Activated naive CD4-positive, alpha-beta T cell treated with anti-CD3 and anti-CD28 coated beads, Interleukin-2, amount 50 U/mL, for 24 hours (primary cell): ENCODE measurements around the gene TPM3.
A peak's percentile ranks its signal among the peaks of the same experiment; 100 is the strongest.
"Not testable (repeated sequence)": the region's sequence is repeated elsewhere in the genome, so short reads cannot be mapped to it uniquely, and the experiment has no call there.

Experiments used
- H3K27ac Mint-ChIP-seq: one replicate; pipeline ENCODE4 v1.8.0; 2021; ENCODE audit warnings: mild to moderate bottlenecking, mixed read lengths
- H3K27me3 Mint-ChIP-seq: one replicate; pipeline ENCODE4 v1.8.0; 2021; ENCODE audit warnings: mixed read lengths
- H3K36me3 Mint-ChIP-seq: one replicate; pipeline ENCODE4 v1.8.0; 2021; ENCODE audit warnings: mixed read lengths
- H3K4me1 Mint-ChIP-seq: one replicate; pipeline ENCODE4 v1.8.0; 2021; ENCODE audit warnings: mixed read lengths
- H3K4me3 Mint-ChIP-seq: one replicate; pipeline ENCODE4 v1.8.0; 2021; ENCODE audit warnings: mild to moderate bottlenecking, mixed read lengths
- H3K9me3 Mint-ChIP-seq: one replicate; pipeline ENCODE4 v1.8.0; 2021; ENCODE audit warnings: mixed read lengths

The TPM3 gene

GRCh38 chr1:154191990-154192461 lies at the start of gene TPM3:
TSS of gene TPM3 (minus strand) at chr1:154192100. CDS start at chr1:154192018, 82 bp downstream.
- no peak within 1 kb of the TSS for H3K4me3 Mint-ChIP-seq
- H3K27ac Mint-ChIP-seq: peak within 1 kb of the TSS; percentile 27
- H3K27me3 Mint-ChIP-seq: no peaks in the 10 kb centered on the region
- H3K9me3 Mint-ChIP-seq: no peaks in the 10 kb centered on the region
- no peaks in the 10 kb centered on the region for H3K4me1 Mint-ChIP-seq
- H3K36me3 Mint-ChIP-seq: no peaks in the 10 kb centered on the region

GRCh38 chr1:154240294-154240833 lies 48.5 kb upstream of the TPM3 start:
- Mint-ChIP-seq H3K4me1 (peaks cover 55% of the 10 kb centered on the region), H3K4me3 (no peak overlapping the region), H3K9me3 (no peaks in the 10 kb centered on the region), H3K27me3 (no peaks in the 10 kb centered on the region), H3K27ac (no peak overlapping the region), H3K36me3 (peaks cover 42% of the 10 kb centered on the region)

- Mint-ChIP-seq H3K4me1 (peaks cover 55% of the 10 kb centered on the region), H3K9me3 (no peaks in the 10 kb centered on the region), H3K27ac (peak overlapping the region; percentile 49), H3K4me3 (no peak overlapping the region), H3K36me3 (peaks cover 45% of the 10 kb centered on the region), H3K27me3 (no peaks in the 10 kb centered on the region)
Observed at GRCh38 chr1:154239491-154239890, 47.6 kb upstream of the TPM3 start.

GRCh38 chr1:154237880-154238506 lies 46.1 kb upstream of the TPM3 start:
- H3K36me3 Mint-ChIP-seq: peaks cover 41% of the 10 kb centered on the region
- H3K9me3 Mint-ChIP-seq: no peaks in the 10 kb centered on the region
- no peak overlapping the region for H3K4me3 Mint-ChIP-seq
- no peaks in the 10 kb centered on the region for H3K27me3 Mint-ChIP-seq
- peak overlapping the region; percentile 1 for H3K27ac Mint-ChIP-seq
- peaks cover 55% of the 10 kb centered on the region for H3K4me1 Mint-ChIP-seq

- H3K4me1 Mint-ChIP-seq: peaks cover 51% of the 10 kb centered on the region
- no peaks in the 10 kb centered on the region for H3K27me3 Mint-ChIP-seq
- H3K27ac Mint-ChIP-seq: peak overlapping the region; percentile 1
- no peaks in the 10 kb centered on the region for H3K9me3 Mint-ChIP-seq
- H3K4me3 Mint-ChIP-seq: no peak overlapping the region
- peaks cover 37% of the 10 kb centered on the region for H3K36me3 Mint-ChIP-seq
Observed at GRCh38 chr1:154237435-154237834, 45.5 kb upstream of the TPM3 start.

GRCh38 chr1:154236855-154237254 lies 45.0 kb upstream of the TPM3 start:
- no peaks in the 10 kb centered on the region for H3K9me3 Mint-ChIP-seq
- peaks cover 46% of the 10 kb centered on the region for H3K4me1 Mint-ChIP-seq
- H3K36me3 Mint-ChIP-seq: peaks cover 35% of the 10 kb centered on the region

GRCh38 chr1:154233127-154233526 lies 41.2 kb upstream of the TPM3 start:
- H3K4me3 Mint-ChIP-seq, H3K9me3 Mint-ChIP-seq, H3K27me3 Mint-ChIP-seq: not testable (repeated sequence)
- Mint-ChIP-seq H3K27ac (peak overlapping the region; percentile 65), H3K4me1 (peaks cover 21% of the 10 kb centered on the region), H3K36me3 (peaks cover 28% of the 10 kb centered on the region)

More at GRCh38 chr1:154236855-154237254, 45.0 kb upstream of the TPM3 start:
- Mint-ChIP-seq H3K4me3 (no peak overlapping the region), H3K27ac (no peak overlapping the region), H3K27me3 (no peaks in the 10 kb centered on the region)

- H3K4me3 Mint-ChIP-seq, H3K27ac Mint-ChIP-seq, H3K27me3 Mint-ChIP-seq, H3K9me3 Mint-ChIP-seq: not testable (repeated sequence)
- peaks cover 24% of the 10 kb centered on the region for H3K36me3 Mint-ChIP-seq
- H3K4me1 Mint-ChIP-seq: peaks cover 19% of the 10 kb centered on the region
Observed at GRCh38 chr1:154231112-154231511, 39.2 kb upstream of the TPM3 start.

GRCh38 chr1:154225370-154225769 lies 33.5 kb upstream of the TPM3 start:
- no peaks in the 10 kb centered on the region for H3K27me3 Mint-ChIP-seq
- H3K9me3 Mint-ChIP-seq: no peaks in the 10 kb centered on the region
- peak overlapping the region; percentile 0 for H3K4me3 Mint-ChIP-seq
- peak overlapping the region; percentile 51 for H3K27ac Mint-ChIP-seq
- H3K4me1 Mint-ChIP-seq: peaks cover 55% of the 10 kb centered on the region
- peaks cover 25% of the 10 kb centered on the region for H3K36me3 Mint-ChIP-seq

GRCh38 chr1:154223621-154224020 lies 31.7 kb upstream of the TPM3 start:
- H3K4me1 Mint-ChIP-seq: peaks cover 61% of the 10 kb centered on the region
- H3K27me3 Mint-ChIP-seq: no peaks in the 10 kb centered on the region
- peak overlapping the region; percentile 99 for H3K4me3 Mint-ChIP-seq
- H3K27ac Mint-ChIP-seq: peak overlapping the region; percentile 91
- peaks cover 31% of the 10 kb centered on the region for H3K36me3 Mint-ChIP-seq
- H3K9me3 Mint-ChIP-seq: no peaks in the 10 kb centered on the region

GRCh38 chr1:154222918-154223317 lies 31.0 kb upstream of the TPM3 start:
- H3K4me1 Mint-ChIP-seq: peaks cover 65% of the 10 kb centered on the region
- H3K27me3 Mint-ChIP-seq: no peaks in the 10 kb centered on the region
- no peaks in the 10 kb centered on the region for H3K9me3 Mint-ChIP-seq
- peaks cover 33% of the 10 kb centered on the region for H3K36me3 Mint-ChIP-seq
- H3K4me3 Mint-ChIP-seq: peak overlapping the region; percentile 99
- H3K27ac Mint-ChIP-seq: peak overlapping the region; percentile 91

- peak overlapping the region; percentile 99 for H3K4me3 Mint-ChIP-seq
- no peaks in the 10 kb centered on the region for H3K27me3 Mint-ChIP-seq
- H3K9me3 Mint-ChIP-seq: no peaks in the 10 kb centered on the region
- H3K4me1 Mint-ChIP-seq: peaks cover 69% of the 10 kb centered on the region
- H3K36me3 Mint-ChIP-seq: peaks cover 31% of the 10 kb centered on the region
- H3K27ac Mint-ChIP-seq: peak overlapping the region; percentile 99
Observed at GRCh38 chr1:154222518-154222917, 30.6 kb upstream of the TPM3 start.

- Mint-ChIP-seq H3K9me3 (no peaks in the 10 kb centered on the region), H3K27ac (peak overlapping the region; percentile 99), H3K4me1 (peaks cover 68% of the 10 kb centered on the region), H3K4me3 (peak overlapping the region; percentile 99), H3K36me3 (peaks cover 33% of the 10 kb centered on the region), H3K27me3 (no peaks in the 10 kb centered on the region)
Observed at GRCh38 chr1:154221278-154222001, 29.5 kb upstream of the TPM3 start.

- Mint-ChIP-seq H3K9me3 (no peaks in the 10 kb centered on the region), H3K36me3 (peaks cover 28% of the 10 kb centered on the region), H3K4me1 (peaks cover 63% of the 10 kb centered on the region), H3K4me3 (peak overlapping the region; percentile 99), H3K27ac (peak overlapping the region; percentile 99), H3K27me3 (no peaks in the 10 kb centered on the region)
Observed at GRCh38 chr1:154220970-154221277, 29.0 kb upstream of the TPM3 start.

- no peaks in the 10 kb centered on the region for H3K9me3 Mint-ChIP-seq
- H3K4me3 Mint-ChIP-seq: peak within 1 kb of the TSS; percentile 99
- H3K36me3 Mint-ChIP-seq: peaks cover 25% of the 10 kb centered on the region
- H3K27ac Mint-ChIP-seq: peak within 1 kb of the TSS; percentile 99
- no peaks in the 10 kb centered on the region for H3K27me3 Mint-ChIP-seq
- peaks cover 57% of the 10 kb centered on the region for H3K4me1 Mint-ChIP-seq
Observed at GRCh38 chr1:154220071-154220969, 28.4 kb upstream of the TPM3 start, which contains the start of gene UBAP2L. TSS of gene UBAP2L (plus strand) at chr1:154220955. CDS start at chr1:154225124, 4,169 bp downstream.
